ENCODE data around the gene NEGR1.

DNA sequence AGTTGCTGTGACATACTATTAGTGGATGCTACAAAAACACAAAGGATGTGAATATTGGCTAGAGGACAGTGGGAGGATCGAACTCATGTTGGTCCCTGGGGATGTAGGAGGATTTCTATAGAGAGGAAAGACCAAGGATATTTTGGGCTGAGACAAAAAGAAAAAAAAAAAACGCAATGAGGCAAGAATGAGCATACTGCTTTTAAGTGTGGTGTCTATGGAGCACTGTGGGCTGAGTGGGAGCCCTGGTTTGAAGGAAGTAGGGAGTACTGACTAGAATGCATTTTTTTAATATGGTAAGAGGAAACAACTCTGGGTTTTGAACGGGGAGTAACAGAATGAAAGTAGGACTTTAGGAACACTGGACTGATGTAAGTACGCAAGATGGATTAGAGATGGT lies 450.7 kb downstream of the NEGR1 start:
- TF ChIP-seq, protein P1, sequence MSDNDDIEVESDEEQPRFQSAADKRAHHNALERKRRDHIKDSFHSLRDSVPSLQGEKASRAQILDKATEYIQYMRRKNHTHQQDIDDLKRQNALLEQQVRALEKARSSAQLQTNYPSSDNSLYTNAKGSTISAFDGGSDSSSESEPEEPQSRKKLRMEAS (IDR thresholded peaks at IDR 0.05; ENCODE audit: low read depth, low read length) = no peak
- TF ChIP-seq, protein P2, sequence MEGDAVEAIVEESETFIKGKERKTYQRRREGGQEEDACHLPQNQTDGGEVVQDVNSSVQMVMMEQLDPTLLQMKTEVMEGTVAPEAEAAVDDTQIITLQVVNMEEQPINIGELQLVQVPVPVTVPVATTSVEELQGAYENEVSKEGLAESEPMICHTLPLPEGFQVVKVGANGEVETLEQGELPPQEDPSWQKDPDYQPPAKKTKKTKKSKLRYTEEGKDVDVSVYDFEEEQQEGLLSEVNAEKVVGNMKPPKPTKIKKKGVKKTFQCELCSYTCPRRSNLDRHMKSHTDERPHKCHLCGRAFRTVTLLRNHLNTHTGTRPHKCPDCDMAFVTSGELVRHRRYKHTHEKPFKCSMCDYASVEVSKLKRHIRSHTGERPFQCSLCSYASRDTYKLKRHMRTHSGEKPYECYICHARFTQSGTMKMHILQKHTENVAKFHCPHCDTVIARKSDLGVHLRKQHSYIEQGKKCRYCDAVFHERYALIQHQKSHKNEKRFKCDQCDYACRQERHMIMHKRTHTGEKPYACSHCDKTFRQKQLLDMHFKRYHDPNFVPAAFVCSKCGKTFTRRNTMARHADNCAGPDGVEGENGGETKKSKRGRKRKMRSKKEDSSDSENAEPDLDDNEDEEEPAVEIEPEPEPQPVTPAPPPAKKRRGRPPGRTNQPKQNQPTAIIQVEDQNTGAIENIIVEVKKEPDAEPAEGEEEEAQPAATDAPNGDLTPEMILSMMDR (IDR thresholded peaks at IDR 0.05; ENCODE audit: low read depth, low read length) = no peak
- no peak for TF ChIP-seq POLR2A (IDR thresholded peaks at IDR 0.05; ENCODE audit: extremely low read depth, insufficient read length)
- TF ChIP-seq MYC (IDR thresholded peaks at IDR 0.05; ENCODE audit: low read depth, low read length) = no peak

Data from NB4 (cell line).